HepG2 (cell line): ENCODE measurements around the gene BTG3. TPM values are rescaled to one million over a fixed set of nuclear protein-coding genes. Genes with fewer than 3 reads are reported as not detected.

ENCODE experiments used
- ADNP ChIP-seq: sonication (generic); formaldehyde crosslinking; IDR thresholded peaks from 2 replicates; pipeline ENCODE4 v1.4.0; 2020; ENCODE audit warnings: missing genetic modification reagents
- ARNT ChIP-seq: fragments of 450-650 bp; IDR thresholded peaks from 2 replicates; pipeline ENCODE4 v1.6.1; 2017
- HMG20B ChIP-seq: conservative IDR thresholded peaks from 2 replicates; pipeline ENCODE4 v1.6.1; 2016; ENCODE audit warnings: missing genetic modification reagents, missing compliant biosample characterization
- IKZF4 ChIP-seq: sonication (generic); formaldehyde crosslinking; IDR thresholded peaks from 2 replicates; pipeline ENCODE4 v1.5.1; 2020; ENCODE audit warnings: borderline replicate concordance, mild to moderate bottlenecking, low read depth, missing genetic modification reagents; ENCODE audit errors: not compliant biosample characterization
- KLF12 ChIP-seq: sonication (generic); formaldehyde crosslinking; IDR thresholded peaks from 2 replicates; pipeline ENCODE4 v1.4.0; 2020; ENCODE audit warnings: missing genetic modification reagents, borderline replicate concordance
- MIER3 ChIP-seq: IDR thresholded peaks from 2 replicates; pipeline ENCODE4 v1.6.1; 2016; ENCODE audit warnings: missing compliant biosample characterization, borderline replicate concordance
- MTERF4 ChIP-seq: sonication (generic); formaldehyde crosslinking; IDR thresholded peaks from 2 replicates; pipeline ENCODE4 v1.8.0; 2023; ENCODE audit warnings: mild to moderate bottlenecking, missing genetic modification reagents
- MTF2 ChIP-seq: sonication (generic); formaldehyde crosslinking; IDR thresholded peaks from 2 replicates; pipeline ENCODE4 v1.5.0; 2020; ENCODE audit warnings: missing genetic modification reagents, borderline replicate concordance
- NR1H2 ChIP-seq: sonication (generic); formaldehyde crosslinking; IDR thresholded peaks from 2 replicates; pipeline ENCODE4 v1.8.1; 2022; ENCODE audit warnings: low read depth, missing genetic modification reagents, borderline replicate concordance
- PAX8 ChIP-seq: sonication (generic); formaldehyde crosslinking; IDR thresholded peaks from 2 replicates; pipeline ENCODE4 v1.8.0; 2022; ENCODE audit warnings: mild to moderate bottlenecking, missing genetic modification reagents, borderline replicate concordance
- REPIN1 ChIP-seq: sonication (generic); formaldehyde crosslinking; IDR thresholded peaks from 2 replicates; pipeline ENCODE4 v1.8.0; 2022; ENCODE audit warnings: missing genetic modification reagents, low read depth, mild to moderate bottlenecking, borderline replicate concordance
- U2AF1 ChIP-seq: fragments of 200-400 bp; formaldehyde crosslinking; optimal IDR thresholded peaks from 2 replicates; pipeline ENCODE3; 2017; ENCODE audit warnings: mild to moderate bottlenecking, low read depth, low read length
- ZNF18 ChIP-seq: sonication (generic); formaldehyde crosslinking; IDR thresholded peaks from 2 replicates; pipeline ENCODE4 v1.8.0; 2022; ENCODE audit warnings: mild to moderate bottlenecking, missing genetic modification reagents; ENCODE audit not compliant: insufficient replicate concordance
- ZNF234 ChIP-seq: sonication (generic); formaldehyde crosslinking; conservative IDR thresholded peaks from 2 replicates; pipeline ENCODE4 v1.5.1; 2020; ENCODE audit warnings: mild to moderate bottlenecking, missing genetic modification reagents
- ZNF496 ChIP-seq: sonication (generic); formaldehyde crosslinking; IDR thresholded peaks from 2 replicates; pipeline ENCODE4 v1.8.1; 2023; ENCODE audit warnings: mild to moderate bottlenecking, moderate library complexity, missing genetic modification reagents; ENCODE audit not compliant: insufficient replicate concordance
- ZNF530 ChIP-seq: sonication (generic); formaldehyde crosslinking; IDR thresholded peaks from 2 replicates; pipeline ENCODE4 v1.5.0; 2020; ENCODE audit warnings: low read depth, mild to moderate bottlenecking, missing genetic modification reagents
- ZNF577 ChIP-seq: sonication (generic); formaldehyde crosslinking; IDR thresholded peaks from 2 replicates; pipeline ENCODE4 v1.4.0; 2020; ENCODE audit warnings: mild to moderate bottlenecking, low read depth, missing genetic modification reagents, borderline replicate concordance
- ZNF709 ChIP-seq: sonication (generic); formaldehyde crosslinking; IDR thresholded peaks from 2 replicates; pipeline ENCODE4 v1.5.0; 2020; ENCODE audit warnings: mild to moderate bottlenecking, missing genetic modification reagents
- ZNF790 ChIP-seq: sonication (generic); formaldehyde crosslinking; IDR thresholded peaks from 2 replicates; pipeline ENCODE4 v1.8.0; 2022; ENCODE audit warnings: missing genetic modification reagents, mild to moderate bottlenecking, borderline replicate concordance
- ZSCAN31 ChIP-seq: sonication (generic); formaldehyde crosslinking; IDR thresholded peaks from 2 replicates; pipeline ENCODE4 v1.5.0; 2020; ENCODE audit warnings: low read depth, mild to moderate bottlenecking, missing genetic modification reagents
- polyA plus RNA-seq, 8 experiments: library from polyadenylated mRNA; depleted of rRNA in 3 of 8; stranded (reverse) in 7 of 8; unstranded in 1 of 8; fragments of >200 nt; fragmentation: Illumina TruSeq in 4 of 8; extraction: Trizol in 4 of 8; gene quantifications; 2 replicates each; pipeline versions ENCODE4 v1.2.1 to v1.2.3, GENCODE V29; 2011 to 2016; ENCODE audit warnings: low read depth in 4 of 8, missing spikeins in 1 of 8, mixed read lengths in 1 of 8; ENCODE audit not compliant: insufficient read depth in 1 of 8
- total RNA-seq, 5 experiments: library from RNA; depleted of rRNA; stranded (reverse); fragments of >200 nt; fragmentation: Illumina TruSeq; extraction: Trizol; gene quantifications; 2 replicates each; pipeline ENCODE4 v1.2.3, GENCODE V29; 2016; ENCODE audit warnings: low read depth in 1 of 5
- TF ChIP-seq, protein P1 (sequence below), 2 experiments: IDR thresholded peaks; 2 replicates each; pipeline ENCODE4 v1.6.1; 2011 to 2012; ENCODE audit warnings: low read length in 2 of 2, borderline replicate concordance in 1 of 2, low read depth in 1 of 2, mild to moderate bottlenecking in 1 of 2, moderate library complexity in 1 of 2

The BTG3 gene
- total and polyA plus RNA-seq, 2 of the 13 experiments (the other 11 are each of a cell fraction or from before 2014, with no cell fraction given) = 13.9 to 27.4 TPM

- TF ChIP-seq ZNF577 (0 out of 2 replicates have a peak, but pooled peaks have one; percentile 53), PAX8 (CRISPR knock-in tag) (peak; percentile 59; the same call in 1 of the 2 replicates), ZNF18 (CRISPR knock-in tag) (no peak), HMG20B (CRISPR knock-in tag) (no peak), REPIN1 (peak; percentile 87), MTERF4 (CRISPR knock-in tag) (no peak), NR1H2 (no peak), ZNF496 (CRISPR knock-in tag) (no peak), IKZF4 (CRISPR knock-in tag) (no peak), KLF12 (CRISPR knock-in tag) (0 out of 2 replicates have a peak, but pooled peaks have one; percentile 69), ZNF790 (no peak; the same call in 1 of the 2 replicates), ZNF530 (CRISPR knock-in tag) (no peak), ZSCAN31 (CRISPR knock-in tag) (0 out of 2 replicates have a peak, but pooled peaks have one; percentile 40), MIER3 (0 out of 2 replicates have a peak, but pooled peaks have one; percentile 16), U2AF1 (no peak), MTF2 (0 out of 2 replicates have a peak, but pooled peaks have one; percentile 30), ZNF709 (CRISPR knock-in tag) (peak; percentile 92), ADNP (CRISPR knock-in tag) (0 out of 2 replicates have a peak, but pooled peaks have one; percentile 9), ZNF234 (CRISPR knock-in tag) (no peak), ARNT (no peak)
- TF ChIP-seq, protein P1, sequence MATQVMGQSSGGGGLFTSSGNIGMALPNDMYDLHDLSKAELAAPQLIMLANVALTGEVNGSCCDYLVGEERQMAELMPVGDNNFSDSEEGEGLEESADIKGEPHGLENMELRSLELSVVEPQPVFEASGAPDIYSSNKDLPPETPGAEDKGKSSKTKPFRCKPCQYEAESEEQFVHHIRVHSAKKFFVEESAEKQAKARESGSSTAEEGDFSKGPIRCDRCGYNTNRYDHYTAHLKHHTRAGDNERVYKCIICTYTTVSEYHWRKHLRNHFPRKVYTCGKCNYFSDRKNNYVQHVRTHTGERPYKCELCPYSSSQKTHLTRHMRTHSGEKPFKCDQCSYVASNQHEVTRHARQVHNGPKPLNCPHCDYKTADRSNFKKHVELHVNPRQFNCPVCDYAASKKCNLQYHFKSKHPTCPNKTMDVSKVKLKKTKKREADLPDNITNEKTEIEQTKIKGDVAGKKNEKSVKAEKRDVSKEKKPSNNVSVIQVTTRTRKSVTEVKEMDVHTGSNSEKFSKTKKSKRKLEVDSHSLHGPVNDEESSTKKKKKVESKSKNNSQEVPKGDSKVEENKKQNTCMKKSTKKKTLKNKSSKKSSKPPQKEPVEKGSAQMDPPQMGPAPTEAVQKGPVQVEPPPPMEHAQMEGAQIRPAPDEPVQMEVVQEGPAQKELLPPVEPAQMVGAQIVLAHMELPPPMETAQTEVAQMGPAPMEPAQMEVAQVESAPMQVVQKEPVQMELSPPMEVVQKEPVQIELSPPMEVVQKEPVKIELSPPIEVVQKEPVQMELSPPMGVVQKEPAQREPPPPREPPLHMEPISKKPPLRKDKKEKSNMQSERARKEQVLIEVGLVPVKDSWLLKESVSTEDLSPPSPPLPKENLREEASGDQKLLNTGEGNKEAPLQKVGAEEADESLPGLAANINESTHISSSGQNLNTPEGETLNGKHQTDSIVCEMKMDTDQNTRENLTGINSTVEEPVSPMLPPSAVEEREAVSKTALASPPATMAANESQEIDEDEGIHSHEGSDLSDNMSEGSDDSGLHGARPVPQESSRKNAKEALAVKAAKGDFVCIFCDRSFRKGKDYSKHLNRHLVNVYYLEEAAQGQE (IDR thresholded peaks at IDR 0.05; ENCODE audit: borderline replicate concordance in 1 of 2, low read depth in 1 of 2, low read length in 2 of 2) = peak in 1 of 2 experiments; percentile 31; a peak in 1 of 4 replicates
These were observed at the start of gene BTG3 (continued) for GRCh38 chr21:17612565-17613241.
